SK-N-MC (cell line): ENCODE data around the gene MRO.
"Not testable (repeated sequence)": the region's sequence is repeated elsewhere in the genome, so short reads cannot be mapped to it uniquely, and the experiment has no call there.

Experiments used
- DNase-seq: peaks from one replicate; pipeline ENCODE4 v3.0.0-alpha.2; 2011; ENCODE audit warnings: low read depth, low spot score
- H3K27ac ChIP-seq: fragments of 200-600 bp; sonication (generic); 2 replicates; pipeline ENCODE4 v1.5.1; 2016; ENCODE audit warnings: mixed run types
- H3K36me3 ChIP-seq: fragments of 200-600 bp; sonication (generic); 2 replicates; pipeline ENCODE4 v1.6.1; 2017; ENCODE audit warnings: antibody characterized with exemption, low read length, mixed read lengths; ENCODE audit not compliant: insufficient read depth
- H3K4me3 ChIP-seq: fragments of 200-600 bp; sonication (generic); 2 replicates; pipeline ENCODE4 v1.5.1; 2016
- H3K9ac ChIP-seq: fragments of 200-600 bp; sonication (generic); 2 replicates; pipeline ENCODE4 v1.8.0; 2017; ENCODE audit warnings: mixed run types, mixed read lengths; ENCODE audit not compliant: insufficient read length
- H3K9me3 ChIP-seq: fragments of 200-600 bp; sonication (generic); 2 replicates; pipeline ENCODE4 v1.6.1; 2017; ENCODE audit warnings: low read depth, mild to moderate bottlenecking, antibody characterized with exemption, low read length, moderate library complexity, mixed read lengths
- EZH2 ChIP-seq: fragments of 200-600 bp; sonication (generic); IDR thresholded peaks from one replicate; pipeline ENCODE4 v1.6.1; 2017; ENCODE audit warnings: antibody characterized with exemption
- FOXP2 ChIP-seq: optimal IDR thresholded peaks from 2 replicates; pipeline ENCODE3; 2011; ENCODE audit warnings: mild to moderate bottlenecking, moderate library complexity; ENCODE audit not compliant: insufficient read depth; ENCODE audit errors: extremely low read length, control extremely low read depth
- POLR2AphosphoS5 ChIP-seq: IDR thresholded peaks from 2 replicates; pipeline ENCODE4 v1.6.1; 2012; ENCODE audit warnings: mild to moderate bottlenecking, low read depth, low read length, borderline replicate concordance

Gene MRO

GRCh38 chr18:50842846-50843245 lies 23.0 kb upstream of the MRO start:
- H3K9me3 ChIP-seq = no peaks in the 10 kb centered on the region

DNA sequence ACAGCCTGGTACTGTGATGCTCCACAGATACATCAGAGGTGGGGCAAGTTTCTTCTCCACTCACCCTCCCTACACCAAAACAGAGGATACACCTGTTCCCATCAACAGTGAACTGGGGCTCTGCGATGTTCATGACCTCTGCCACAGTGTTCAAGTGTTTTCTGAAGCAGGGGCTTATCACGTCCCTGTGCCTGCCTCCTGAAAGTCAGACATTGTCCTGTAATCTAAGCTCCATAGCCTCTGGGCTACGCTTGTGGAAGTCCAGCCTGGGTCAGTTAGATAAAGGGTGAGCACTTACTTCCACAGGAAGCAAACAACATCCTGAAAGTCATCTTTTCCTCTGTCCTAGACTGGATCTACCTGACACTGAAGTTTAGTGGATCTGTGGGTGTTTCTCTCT lies 20.2 kb upstream of the MRO start:
- TF ChIP-seq EZH2 (no peak), POLR2AphosphoS5 (no peak), FOXP2 (no peak)

More at GRCh38 chr18:50842846-50843245, 23.0 kb upstream of the MRO start:
- Histone ChIP-seq H3K36me3 (no peaks in the 10 kb centered on the region), H3K4me3 (no peak overlapping the region), H3K27ac (no peak overlapping the region), H3K9ac (no peak overlapping the region)
- DNase-seq = no peak
- TF ChIP-seq FOXP2 (no peak), POLR2AphosphoS5 (no peak), EZH2 (no peak)

DNA sequence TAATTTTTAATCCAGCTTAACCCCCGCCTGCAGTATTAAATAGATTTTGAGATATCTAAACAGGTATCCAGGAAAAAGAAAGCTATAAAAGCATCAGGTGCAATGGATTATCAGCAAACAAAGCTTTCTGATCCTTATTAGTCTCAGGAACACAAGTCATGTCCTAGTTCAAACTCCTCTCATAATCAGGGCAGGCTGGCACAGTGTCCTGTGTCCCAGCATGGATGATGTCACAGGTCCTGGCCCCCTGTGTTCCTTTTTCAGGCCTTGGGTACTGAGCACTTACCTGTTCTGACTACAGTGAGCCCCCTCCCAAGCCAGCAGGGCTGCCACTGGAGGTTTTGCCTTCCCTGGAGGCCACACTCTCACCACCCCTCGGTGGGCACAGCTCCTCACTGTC lies 19.5 kb upstream of the MRO start:
- no peak overlapping the region for H3K9ac ChIP-seq
- no peak overlapping the region for H3K27ac ChIP-seq
- H3K9me3 ChIP-seq = no peaks in the 10 kb centered on the region
- no peaks in the 10 kb centered on the region for H3K36me3 ChIP-seq
- no peak for TF ChIP-seq FOXP2
- H3K4me3 ChIP-seq = no peak overlapping the region
- no peak for DNase-seq

More for the DNA sequence above, 20.2 kb upstream of the MRO start:
- Histone ChIP-seq H3K9ac (no peak overlapping the region), H3K36me3 (no peaks in the 10 kb centered on the region), H3K4me3 (no peak overlapping the region), H3K9me3 (no peaks in the 10 kb centered on the region), H3K27ac (no peak overlapping the region)
- DNase-seq = no peak

- no peak overlapping the region for H3K9ac ChIP-seq
- H3K4me3 ChIP-seq = no peak overlapping the region
- no peak for DNase-seq
- H3K27ac ChIP-seq = no peak overlapping the region
- no peak for TF ChIP-seq FOXP2
- no peak for TF ChIP-seq POLR2AphosphoS5
- no peak for TF ChIP-seq EZH2
- no peaks in the 10 kb centered on the region for H3K36me3 ChIP-seq
- H3K9me3 ChIP-seq = no peaks in the 10 kb centered on the region
Observed at GRCh38 chr18:50836521-50836957, 16.7 kb upstream of the MRO start.

- H3K36me3 ChIP-seq, H3K27ac ChIP-seq, H3K9ac ChIP-seq, DNase-seq, H3K4me3 ChIP-seq, H3K9me3 ChIP-seq: not testable (repeated sequence)
Observed at GRCh38 chr18:50833496-50833895, 13.7 kb upstream of the MRO start.

DNA sequence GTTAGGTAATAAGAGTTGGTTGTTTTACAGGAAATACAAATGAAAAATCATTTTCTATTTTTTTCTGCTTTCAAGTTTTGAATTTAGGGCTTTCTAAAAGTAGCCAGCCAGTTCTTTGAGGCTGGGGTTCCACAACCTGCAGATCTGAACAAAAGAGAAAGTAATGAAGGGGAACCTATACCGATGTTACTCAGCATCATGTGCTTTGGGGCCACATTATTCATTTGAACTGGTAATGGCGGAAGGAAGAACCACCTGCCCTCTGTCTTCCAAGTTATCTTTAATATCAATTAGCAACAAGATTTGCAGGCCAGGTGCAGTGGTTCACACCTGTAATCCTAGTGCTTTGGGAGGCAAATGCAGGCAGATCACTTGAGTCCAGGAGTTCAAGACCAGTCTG lies 12.9 kb upstream of the MRO start:
- no peaks in the 10 kb centered on the region for H3K36me3 ChIP-seq
- H3K9ac ChIP-seq = no peak overlapping the region
- H3K9me3 ChIP-seq = no peaks in the 10 kb centered on the region
- no peak overlapping the region for H3K4me3 ChIP-seq
- DNase-seq = no peak
- TF ChIP-seq POLR2AphosphoS5 (no peak), FOXP2 (no peak), EZH2 (no peak)
- no peak overlapping the region for H3K27ac ChIP-seq

- DNase-seq = no peak
- Histone ChIP-seq H3K27ac (no peak overlapping the region), H3K4me3 (no peak overlapping the region), H3K36me3 (no peaks in the 10 kb centered on the region), H3K9ac (no peak overlapping the region), H3K9me3 (no peaks in the 10 kb centered on the region)
- no peak for TF ChIP-seq FOXP2
- TF ChIP-seq POLR2AphosphoS5 = no peak
- TF ChIP-seq EZH2 = no peak
Observed at GRCh38 chr18:50830544-50830943, 10.7 kb upstream of the MRO start.

- no peak for TF ChIP-seq POLR2AphosphoS5
- TF ChIP-seq FOXP2 = no peak
- no peak for TF ChIP-seq EZH2
- H3K4me3 ChIP-seq = no peak overlapping the region
- H3K27ac ChIP-seq = no peak overlapping the region
- no peak for DNase-seq
- no peak overlapping the region for H3K9ac ChIP-seq
- no peaks in the 10 kb centered on the region for H3K9me3 ChIP-seq
- no peaks in the 10 kb centered on the region for H3K36me3 ChIP-seq
Observed at GRCh38 chr18:50829644-50830043, 9.8 kb upstream of the MRO start.

- no peak for TF ChIP-seq FOXP2
- no peak for TF ChIP-seq POLR2AphosphoS5
- no peak for TF ChIP-seq EZH2
- no peak for DNase-seq
- no peaks in the 10 kb centered on the region for H3K36me3 ChIP-seq
- no peak overlapping the region for H3K27ac ChIP-seq
- H3K9me3 ChIP-seq = no peaks in the 10 kb centered on the region
- no peak overlapping the region for H3K4me3 ChIP-seq
- no peak overlapping the region for H3K9ac ChIP-seq
Observed at GRCh38 chr18:50826027-50826426, 6.2 kb upstream of the MRO start.
